MM.1S (cell line): Measurements from ENCODE around the gene BDP1.

ENCODE experiments used
- CTCF ChIP-seq: fragments of 300-600 bp; sonication (generic); IDR thresholded peaks from 2 replicates; pipeline ENCODE4 v1.5.1; 2016; ENCODE audit warnings: antibody characterized with exemption, low read length, mixed read lengths
- EZH2 ChIP-seq: fragments of 300-600 bp; sonication (generic); optimal IDR thresholded peaks from 2 replicates; pipeline ENCODE3; 2017; ENCODE audit warnings: low read depth, mild to moderate bottlenecking, antibody characterized with exemption, low read length, mixed read lengths
- EZH2phosphoT487 ChIP-seq: fragments of 300-600 bp; sonication (generic); IDR thresholded peaks from 2 replicates; pipeline ENCODE4 v1.6.1; 2018; ENCODE audit warnings: antibody characterized with exemption, low read length

GRCh38 chr5:71461360-71461759 lies 5.9 kb downstream of the BDP1 start:
- TF ChIP-seq CTCF (no peak), EZH2 (no peak), EZH2phosphoT487 (no peak)
